GM12878 (cell line): Measurements from ENCODE around the gene DLG2. TPM values are rescaled to one million over a fixed set of nuclear protein-coding genes. Genes with fewer than 3 reads are reported as not detected.
A peak's percentile ranks its signal among the peaks of the same experiment; 100 is the strongest.

Source experiments
- ATAC-seq: fragments of 200-7000 bp; cut with Tn5 transposase; 3 replicates; pipeline ENCODE4 v1.9.1; 2020; ENCODE audit warnings: mild to moderate bottlenecking, moderate library complexity
- BruUV-seq: library from RNA; stranded (reverse); fragments of 400-500 nt; replicated peaks from 2 replicates; lab custom pipeline; 2021; lab: Mats Ljungman, UMichigan
- CTCF ChIA-PET: fragments of 300-600 bp; sonication (Branson Sonifier 250); formaldehyde crosslinking; extraction: SDS; loops from one replicate; lab custom pipeline; 2021; ENCODE audit warnings: inconsistent platforms; lab: Yijun Ruan, JAX
- POLR2A ChIA-PET: fragments of 350-600 bp; formaldehyde crosslinking; extraction: SDS; loops from one replicate; lab custom pipeline; 2021; ENCODE audit warnings: inconsistent platforms; lab: Charles Lee
- RAD21 ChIA-PET: fragments of 300-600 bp; sonication (Branson Sonifier 250); formaldehyde crosslinking; loops from one replicate; lab custom pipeline; 2023; ENCODE audit warnings: antibody characterized with exemption; ENCODE audit not compliant: unreplicated experiment; lab: Charles Lee
- SMC1A ChIA-PET: fragments of 300-600 bp; sonication (Branson Sonifier 250); formaldehyde crosslinking; loops from one replicate; lab custom pipeline; 2023; ENCODE audit not compliant: unreplicated experiment, uncharacterized antibody; lab: Charles Lee
- DNase-seq: peaks from one replicate; pipeline ENCODE4 v3.0.0-alpha.2; 2011; ENCODE audit warnings: low read depth, low spot score
- FAIRE-seq: peaks from 3 replicates; lab custom pipeline; 2011; peaks lifted over from hg19 to GRCh38; lab: Jason Lieb, UNC
- H2AFZ ChIP-seq: 2 replicates; pipeline ENCODE4 v1.6.0; 2011; ENCODE audit warnings: low read depth, low read length, control low read depth; ENCODE audit not compliant: control insufficient read depth
- H3K27ac ChIP-seq: 2 replicates; pipeline ENCODE4 v1.5.1; 2011; ENCODE audit warnings: control low read depth; ENCODE audit not compliant: control insufficient read depth, insufficient read depth
- H3K27me3 ChIP-seq, 2 experiments: replicated peaks in 1 of 2; 2 replicates each; pipeline versions ENCODE4 v1.6.0 to v1.6.1; 2011; ENCODE audit warnings: low read length in 1 of 2; ENCODE audit not compliant: control insufficient read depth in 2 of 2, insufficient read depth in 2 of 2
- H3K36me3 ChIP-seq, 2 experiments: 2 replicates each; pipeline ENCODE4 v1.5.1; 2011; ENCODE audit warnings: low read length in 1 of 2; ENCODE audit not compliant: control insufficient read depth in 2 of 2, insufficient read depth in 2 of 2
- H3K4me1 ChIP-seq: 2 replicates; pipeline ENCODE4 v1.6.1; 2011; ENCODE audit warnings: mild to moderate bottlenecking, low read length, moderate library complexity, mixed read lengths; ENCODE audit not compliant: control insufficient read depth, insufficient read depth
- H3K4me2 ChIP-seq: 2 replicates; pipeline ENCODE4 v1.6.0; 2011; ENCODE audit warnings: control low read depth; ENCODE audit not compliant: control insufficient read depth, insufficient read depth
- H3K4me3 ChIP-seq: fragments of 200-600 bp; sonication (generic); 2 replicates; pipeline ENCODE4 v1.5.1; 2016
- H3K79me2 ChIP-seq: 2 replicates; pipeline ENCODE4 v1.6.0; 2011; ENCODE audit warnings: low read length; ENCODE audit not compliant: control insufficient read depth, insufficient read depth
- H3K9ac ChIP-seq: 2 replicates; pipeline ENCODE4 v1.8.0; 2011; ENCODE audit warnings: low read length, control low read depth, mixed read lengths; ENCODE audit not compliant: control insufficient read depth, insufficient read depth
- H3K9me3 ChIP-seq: replicated peaks from 3 replicates; pipeline ENCODE4 v1.5.1; 2011; ENCODE audit warnings: mild to moderate bottlenecking, low read length; ENCODE audit not compliant: control insufficient read depth, insufficient read depth
- H4K20me1 ChIP-seq: 2 replicates; pipeline ENCODE4 v1.6.0; 2011; ENCODE audit not compliant: control insufficient read depth, insufficient read depth
- CBFB ChIP-seq: IDR thresholded peaks from 2 replicates; pipeline ENCODE4 v1.6.1; 2016; ENCODE audit warnings: antibody characterized with exemption, low read depth
- CBX5 ChIP-seq: sonication (generic); IDR thresholded peaks from 2 replicates; pipeline ENCODE4 v1.6.1; 2016; ENCODE audit warnings: low read depth, moderate library complexity, mild to moderate bottlenecking, inconsistent platforms
- DPF2 ChIP-seq: fragments of 450-650 bp; IDR thresholded peaks from 2 replicates; pipeline ENCODE4 v1.6.1; 2017; ENCODE audit warnings: mild to moderate bottlenecking
- EZH2 ChIP-seq: IDR thresholded peaks from 2 replicates; pipeline ENCODE4 v1.6.1; 2012; ENCODE audit warnings: low read depth, mild to moderate bottlenecking, control low read depth, inconsistent platforms, low read length, borderline replicate concordance; ENCODE audit not compliant: control insufficient read depth
- JUNB ChIP-seq: IDR thresholded peaks from 2 replicates; pipeline ENCODE4 v1.6.1; 2016; ENCODE audit warnings: antibody characterized with exemption, mild to moderate bottlenecking
- MTA2 ChIP-seq: fragments of 450-650 bp; IDR thresholded peaks from 2 replicates; pipeline ENCODE4 v1.6.1; 2016; ENCODE audit warnings: low read depth, mild to moderate bottlenecking, moderate library complexity
- RAD51 ChIP-seq: fragments of 450-650 bp; IDR thresholded peaks from 2 replicates; pipeline ENCODE4 v1.6.1; 2016; ENCODE audit warnings: moderate library complexity, mild to moderate bottlenecking, inconsistent platforms
- RUNX3 ChIP-seq: IDR thresholded peaks from 2 replicates; pipeline ENCODE4 v1.6.1; 2012; ENCODE audit warnings: low read length, inconsistent platforms
- SMC3 ChIP-seq: IDR thresholded peaks from 2 replicates; pipeline ENCODE4 v1.6.1; 2011; ENCODE audit warnings: low read length, improper control_type of control experiment, borderline replicate concordance
- USF1 ChIP-seq: IDR thresholded peaks from 2 replicates; pipeline ENCODE4 v1.6.1; 2011; ENCODE audit warnings: borderline replicate concordance, low read depth, mild to moderate bottlenecking, moderate library complexity, mixed read lengths, low read length; ENCODE audit not compliant: insufficient read depth; ENCODE audit errors: extremely low read length
- ZNF622 ChIP-seq: fragments of 450-650 bp; IDR thresholded peaks from 2 replicates; pipeline ENCODE4 v1.6.1; 2017; ENCODE audit warnings: mild to moderate bottlenecking, inconsistent platforms
- WGBS: methylation state at CpG from one replicate; pipeline ENCODE4 v1.1.6; 2016; ENCODE audit warnings: low lambda C conversion rate; ENCODE audit not compliant: insufficient replicate concordance, insufficient coverage; ENCODE audit errors: missing lambda C conversion rate; 5-methylcytosine and 5-hydroxymethylcytosine counted together
- in situ Hi-C: fragments of 300-500 bp; cut with MboI; formaldehyde crosslinking; loops from 9 replicates; pipeline ENCODE4 v1.14.3; 2018; ENCODE audit warnings: mixed read lengths
- intact Hi-C: fragments of 100-400 bp; cut with micrococcal nuclease; formaldehyde crosslinking; loops from one replicate; pipeline ENCODE4 v1.14.2; 2022; ENCODE audit not compliant: unreplicated experiment
- polyA plus RNA-seq, 11 experiments: library from polyadenylated mRNA; depleted of rRNA in 4 of 11; unstranded in 6 of 11; stranded (reverse) in 5 of 11; fragments of >200 nt; fragmentation: Nextera tagmentation in 4 of 11; fragmentation: Illumina TruSeq in 1 of 11; extraction: Ambion mirVana in 4 of 11; extraction: Trizol in 1 of 11; gene quantifications; 1 replicate in 1 of 11; 2 replicates in 10 of 11; pipeline versions ENCODE4 v1.2.1 to v1.2.3, GENCODE V29; 2011 to 2016; ENCODE audit warnings: inconsistent platforms in 2 of 11, missing spikeins in 2 of 11, low read depth in 1 of 11
- total RNA-seq, 4 experiments: library from RNA; depleted of rRNA in 3 of 4; stranded (reverse); fragments of >200 nt in 3 of 4; fragmentation: Illumina TruSeq in 1 of 4; extraction: Trizol in 1 of 4; gene quantifications; 2 replicates each; pipeline versions ENCODE4 v1.2.1 to v1.2.3, GENCODE V29; 2013 to 2021

Gene DLG2
- total and polyA plus RNA-seq, 10 of the 15 experiments (the other 5 are each of a cell fraction or from before 2014, with no cell fraction given) = 0.09 to 0.98 (median 0.35) TPM

DNA sequence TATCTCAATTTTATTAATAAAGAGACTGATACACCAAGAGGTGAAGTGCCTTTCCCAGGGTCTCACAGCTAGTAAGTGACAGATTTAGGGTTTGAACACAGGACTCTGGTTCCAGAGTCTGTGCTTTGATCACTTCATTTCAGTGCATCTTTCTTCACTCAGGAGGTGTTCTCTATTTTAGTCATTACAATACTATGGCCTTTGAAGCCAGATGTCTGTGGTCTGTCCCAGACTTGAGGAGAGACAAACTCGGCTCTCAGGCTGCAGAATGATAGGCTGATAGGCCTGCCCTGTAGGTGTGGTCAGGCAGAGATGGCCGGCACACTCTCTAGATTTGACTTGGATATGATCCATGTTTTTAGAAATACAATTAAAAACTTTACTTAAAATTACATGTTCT, 1862.5 kb downstream of the DLG2 start:
- WGBS = 17% methylated on average over 2 of the region's 2 CpGs
- FAIRE-seq = no peak
- intact Hi-C loops = no loop called here

GRCh38 chr11:83760932-83761331, 1866.2 kb downstream of the DLG2 start:
- BruUV-seq = no TSS peak
- H3K36me3 ChIP-seq = no peaks in the 10 kb centered on the region
- ChIA-PET RAD21 (no interaction called here), SMC1A (no interaction called here), POLR2A (no interaction called here), CTCF (no interaction called here)
- H3K9ac ChIP-seq = no peak overlapping the region
- H3K4me3 ChIP-seq = no peak overlapping the region
- H3K4me1 ChIP-seq = no peaks in the 10 kb centered on the region
- no peak overlapping the region for H3K27ac ChIP-seq
- H2AFZ ChIP-seq = no peak overlapping the region
- no peaks in the 10 kb centered on the region for H3K79me2 ChIP-seq
- no peak for FAIRE-seq
- no peaks in the 10 kb centered on the region for H3K9me3 ChIP-seq
- no peak for ATAC-seq
- intact Hi-C loops = no loop called here
- no peak overlapping the region for H3K4me2 ChIP-seq
- no peaks in the 10 kb centered on the region for H4K20me1 ChIP-seq
- DNase-seq = no peak
- H3K27me3 ChIP-seq = no peaks in the 10 kb centered on the region
- TF ChIP-seq RAD51 = no peak
- in situ Hi-C loops = no loop called here
- WGBS = 0% methylated on average over 1 of the region's 1 CpG

More for the DNA sequence above, 1862.5 kb downstream of the DLG2 start:
- Histone ChIP-seq H3K36me3 (no peaks in the 10 kb centered on the region), H4K20me1 (no peaks in the 10 kb centered on the region), H3K9me3 (no peaks in the 10 kb centered on the region), H3K27ac (no peak overlapping the region), H2AFZ (no peak overlapping the region), H3K4me2 (no peak overlapping the region), H3K79me2 (no peaks in the 10 kb centered on the region), H3K27me3 (no peaks in the 10 kb centered on the region), H3K4me3 (no peak overlapping the region), H3K4me1 (no peaks in the 10 kb centered on the region), H3K9ac (no peak overlapping the region)
- SMC1A ChIA-PET = no interaction called here
- in situ Hi-C loops = no loop called here
- BruUV-seq = no TSS peak
- TF ChIP-seq DPF2 (no peak), ZNF622 (no peak), RUNX3 (peak; percentile 54), MTA2 (no peak), SMC3 (no peak), JUNB (0 out of 2 replicates have a peak, but pooled peaks have one; percentile 7), USF1 (no peak), CBFB (no peak), CBX5 (no peak), EZH2 (no peak)
- DNase-seq (no peak), ATAC-seq (no peak)
- CTCF ChIA-PET = no interaction called here
- POLR2A ChIA-PET = no interaction called here
- RAD21 ChIA-PET = no interaction called here
